H1 (cell line): Measurements from ENCODE around the gene MAP9.

Experiments used
- ATF2 ChIP-seq: IDR thresholded peaks from 2 replicates; pipeline ENCODE4 v1.6.1; 2012; ENCODE audit warnings: low read length, inconsistent platforms
- CTCF ChIP-seq, 3 experiments: IDR thresholded peaks; 1 replicate in 2 of 3; 2 replicates in 1 of 3; pipeline versions ENCODE4 v1.5.1 to v1.6.1; 2011; ENCODE audit warnings: low read length in 3 of 3, mild to moderate bottlenecking in 3 of 3, inconsistent platforms in 2 of 3, low read depth in 1 of 3, moderate library complexity in 1 of 3; ENCODE audit not compliant: insufficient read depth in 1 of 3; ENCODE audit errors: control extremely low read depth in 1 of 3
- EZH2 ChIP-seq: fragments of 200-600 bp; sonication (generic); IDR thresholded peaks from 2 replicates; pipeline ENCODE4 v1.7.1; 2012; ENCODE audit warnings: low read depth, mild to moderate bottlenecking, moderate library complexity, low read length, inconsistent platforms; ENCODE audit not compliant: severe bottlenecking
- FOSL1 ChIP-seq: IDR thresholded peaks from 2 replicates; pipeline ENCODE4 v1.6.1; 2011; ENCODE audit warnings: mild to moderate bottlenecking, low read depth, low read length, moderate library complexity; ENCODE audit not compliant: insufficient read depth
- POLR2A ChIP-seq, 2 experiments: IDR thresholded peaks; 1 replicate in 1 of 2; 2 replicates in 1 of 2; pipeline ENCODE4 v1.6.1; 2011; ENCODE audit warnings: low read depth in 2 of 2, low read length in 2 of 2, mild to moderate bottlenecking in 2 of 2; ENCODE audit errors: control extremely low read depth in 1 of 2
- RAD21 ChIP-seq, 2 experiments: IDR thresholded peaks in 1 of 2; conservative IDR thresholded peaks in 1 of 2; 2 replicates each; pipeline ENCODE4 v1.6.1; 2011; ENCODE audit warnings: low read depth in 2 of 2, low read length in 2 of 2, improper control_type of control experiment in 1 of 2, inconsistent platforms in 1 of 2, mild to moderate bottlenecking in 1 of 2, moderate library complexity in 1 of 2
- RFX5 ChIP-seq: IDR thresholded peaks from 2 replicates; pipeline ENCODE4 v1.6.1; 2011; ENCODE audit warnings: low read depth, low read length, improper control_type of control experiment, borderline replicate concordance
- SP1 ChIP-seq: IDR thresholded peaks from 2 replicates; pipeline ENCODE4 v1.6.1; 2011; ENCODE audit warnings: low read depth, low read length
- ZNF274 ChIP-seq: IDR thresholded peaks from 2 replicates; pipeline ENCODE4 v1.7.0; 2012; ENCODE audit warnings: low read length, borderline replicate concordance; ENCODE audit errors: extremely low read depth

- TF ChIP-seq ATF2 = no peak
- TF ChIP-seq FOSL1 = no peak
- peak in 2 of 3 experiments; percentile 19 to 29; a peak in 2 of 4 replicates for TF ChIP-seq CTCF (IDR thresholded peaks at IDR 0.05; ENCODE audit: control extremely low read depth in 1 of 3, insufficient read depth in 1 of 3, low read depth in 1 of 3, low read length in 3 of 3)
- TF ChIP-seq EZH2 = no peak
- TF ChIP-seq POLR2A (IDR thresholded peaks at IDR 0.05; ENCODE audit: control extremely low read depth in 1 of 2, low read depth in 2 of 2, low read length in 2 of 2) = no peak
- TF ChIP-seq ZNF274 = no peak
- no peak for TF ChIP-seq RFX5
- peak in 1 of 2 experiments; percentile 35; a peak in 3 of 4 replicates for TF ChIP-seq RAD21 (IDR thresholded peaks at IDR 0.05 in 1 of 2, conservative IDR thresholded peaks at IDR 0.05 in 1 of 2; ENCODE audit: low read depth in 2 of 2, low read length in 2 of 2)
- no peak for TF ChIP-seq SP1
Measured at GRCh38 chr4:155371432-155372043, 5.2 kb downstream of the MAP9 start.
